ENCODE measurements around the gene TMEM200A. TPM values are rescaled to one million over a fixed set of nuclear protein-coding genes. Genes with fewer than 3 reads are reported as not detected.

Gene TMEM200A
- total RNA-seq, 1 experiment from 2014 or later, result 0.10 TPM

- no peak for DNase-seq (ENCODE audit: low read depth, low spot score)
- no peak overlapping the region for H3K4me3 ChIP-seq (ENCODE audit: low read depth in 2 of 2, low read length in 2 of 2)
- no peaks in the 10 kb centered on the region for H3K9me3 ChIP-seq (ENCODE audit: control insufficient read depth, insufficient read depth, low read depth, low read length)
- BruUV-seq (replicated peaks), result no TSS peak
- no peaks in the 10 kb centered on the region for H3K27me3 ChIP-seq (ENCODE audit: control insufficient read depth, insufficient read depth, low read length)
- ChIA-PET CTCF (no interaction called here), POLR2A (no interaction called here)
- no peak for TF ChIP-seq POLR2AphosphoS5 (IDR thresholded peaks at IDR 0.05; ENCODE audit: low read depth, low read length)
- no peak for TF ChIP-seq TCF7L2 (IDR thresholded peaks at IDR 0.05; ENCODE audit: low read depth, low read length)
- intact Hi-C loops (cut with micrococcal nuclease; ENCODE audit: unreplicated experiment), result no loop called here
- no peaks in the 10 kb centered on the region for H3K36me3 ChIP-seq (ENCODE audit: control insufficient read depth, insufficient read depth, low read length)
- in situ Hi-C loops (cut with HindIII; ENCODE audit: low pct_unique_long_range_greater_than_20kb, low sequenced_read_pairs), result no loop called here
- ATAC-seq, result no peak
- no peak overlapping the region for H3K27ac ChIP-seq (ENCODE audit: low read length)
- no peaks in the 10 kb centered on the region for H3K4me1 ChIP-seq (ENCODE audit: control insufficient read depth, insufficient read depth, low read length)
Observed at GRCh38 chr6:130379223-130379622, 13.4 kb downstream of the TMEM200A start.

- ATAC-seq (no peak), DNase-seq (ENCODE audit: low read depth, low spot score) (no peak)
- Histone ChIP-seq H3K27ac (ENCODE audit: low read length) (no peak overlapping the region), H3K4me1 (ENCODE audit: control insufficient read depth, insufficient read depth, low read length) (no peaks in the 10 kb centered on the region), H3K9me3 (ENCODE audit: control insufficient read depth, insufficient read depth, low read depth, low read length) (no peaks in the 10 kb centered on the region), H3K36me3 (ENCODE audit: control insufficient read depth, insufficient read depth, low read length) (no peaks in the 10 kb centered on the region), H3K27me3 (ENCODE audit: control insufficient read depth, insufficient read depth, low read length) (no peaks in the 10 kb centered on the region), H3K4me3 (ENCODE audit: low read depth in 2 of 2, low read length in 2 of 2) (no peak overlapping the region)
- in situ Hi-C loops (cut with HindIII; ENCODE audit: low pct_unique_long_range_greater_than_20kb, low sequenced_read_pairs) (no loop called here), intact Hi-C loops (cut with micrococcal nuclease; ENCODE audit: unreplicated experiment) (no loop called here)
- TF ChIP-seq CTCF (IDR thresholded peaks at IDR 0.05) (no peak), SIN3A (IDR thresholded peaks at IDR 0.05; ENCODE audit: borderline replicate concordance, insufficient read depth, low read depth, low read length) (no peak), REST (IDR thresholded peaks at IDR 0.05; ENCODE audit: insufficient read depth in 1 of 2, low read depth in 2 of 2, low read length in 1 of 2) (no peak), TCF7L2 (IDR thresholded peaks at IDR 0.05; ENCODE audit: low read depth, low read length) (no peak), POLR2AphosphoS5 (IDR thresholded peaks at IDR 0.05; ENCODE audit: low read depth, low read length) (no peak)
- CTCF ChIA-PET, result no interaction called here
- no TSS peak for BruUV-seq (replicated peaks)
- POLR2A ChIA-PET, result no interaction called here
Observed at GRCh38 chr6:130381012-130381411, 15.2 kb downstream of the TMEM200A start.

- no peaks in the 10 kb centered on the region for H3K4me1 ChIP-seq (ENCODE audit: control insufficient read depth, insufficient read depth, low read length)
- no peak for DNase-seq (ENCODE audit: low read depth, low spot score)
- ChIA-PET POLR2A (no interaction called here), CTCF (no interaction called here)
- no TSS peak for BruUV-seq (replicated peaks)
- in situ Hi-C loops (cut with HindIII; ENCODE audit: low pct_unique_long_range_greater_than_20kb, low sequenced_read_pairs) (no loop called here), intact Hi-C loops (cut with micrococcal nuclease; ENCODE audit: unreplicated experiment) (no loop called here)
- H3K27me3 ChIP-seq (ENCODE audit: control insufficient read depth, insufficient read depth, low read length), result no peaks in the 10 kb centered on the region
- no peak overlapping the region for H3K4me3 ChIP-seq (ENCODE audit: low read depth in 2 of 2, low read length in 2 of 2)
- ATAC-seq, result no peak
- no peaks in the 10 kb centered on the region for H3K36me3 ChIP-seq (ENCODE audit: control insufficient read depth, insufficient read depth, low read length)
- H3K27ac ChIP-seq (ENCODE audit: low read length), result no peak overlapping the region
- H3K9me3 ChIP-seq (ENCODE audit: control insufficient read depth, insufficient read depth, low read depth, low read length), result no peaks in the 10 kb centered on the region
- TF ChIP-seq TCF7L2 (IDR thresholded peaks at IDR 0.05; ENCODE audit: low read depth, low read length) (no peak), REST (IDR thresholded peaks at IDR 0.05; ENCODE audit: insufficient read depth in 1 of 2, low read depth in 2 of 2, low read length in 1 of 2) (no peak), CTCF (IDR thresholded peaks at IDR 0.05) (no peak), SIN3A (IDR thresholded peaks at IDR 0.05; ENCODE audit: borderline replicate concordance, insufficient read depth, low read depth, low read length) (no peak), POLR2AphosphoS5 (IDR thresholded peaks at IDR 0.05; ENCODE audit: low read depth, low read length) (no peak)
Observed at GRCh38 chr6:130381459-130382380, 15.9 kb downstream of the TMEM200A start.

All from Panc1 (cell line).